A549 (cell line): ENCODE measurements around the gene PXT1. TPM values are rescaled to one million over a fixed set of nuclear protein-coding genes. Genes with fewer than 3 reads are reported as not detected.

Experiments used
- ATAC-seq, 2 experiments: fragments of 200-7000 bp in 1 of 2; fragments of >200 bp in 1 of 2; cut with Nextera tagmentation in 1 of 2; cut with Tn5 transposase in 1 of 2; 3 replicates each; pipeline versions ENCODE4 v1.8.0 to v1.9.1; 2018 to 2020; ENCODE audit warnings: mild to moderate bottlenecking in 1 of 2, moderate library complexity in 1 of 2
- CTCF ChIA-PET: fragments of 300-600 bp; sonication (Branson Sonifier 250); formaldehyde crosslinking; extraction: SDS; loops from one replicate; lab custom pipeline; 2021; ENCODE audit warnings: antibody characterized with exemption, inconsistent platforms; lab: Yijun Ruan, JAX
- POLR2A ChIA-PET: fragments of 350-600 bp; formaldehyde crosslinking; extraction: SDS; loops from one replicate; lab custom pipeline; 2021; ENCODE audit warnings: antibody characterized with exemption, inconsistent platforms; lab: Yijun Ruan, JAX
- DNase-seq, 2 experiments: peaks; one replicate each; pipeline versions ENCODE4 v3.0.0 to v3.0.0-alpha.2; 2011 to 2016; ENCODE audit warnings: low read depth in 1 of 2, low spot score in 1 of 2
- FAIRE-seq: peaks from 2 replicates; lab custom pipeline; 2011; peaks lifted over from hg19 to GRCh38; lab: Jason Lieb, UNC
- H3K27ac ChIP-seq, 2 experiments: fragments of >200 bp; sonication (Bioruptor Twin); formaldehyde crosslinking; 3 replicates each; pipeline ENCODE4 v1.5.1; 2016 to 2017
- H3K4me1 ChIP-seq: fragments of >200 bp; sonication (Bioruptor Twin); formaldehyde crosslinking; 3 replicates; pipeline ENCODE4 v1.6.1; 2016
- H3K4me2 ChIP-seq: fragments of >200 bp; sonication (Bioruptor Twin); formaldehyde crosslinking; 3 replicates; pipeline ENCODE4 v1.6.1; 2016
- H3K4me3 ChIP-seq: fragments of >200 bp; sonication (Bioruptor Twin); formaldehyde crosslinking; 3 replicates; pipeline ENCODE4 v1.5.1; 2016
- H3K9me3 ChIP-seq: fragments of >200 bp; sonication (Bioruptor Twin); formaldehyde crosslinking; 3 replicates; pipeline ENCODE4 v1.6.1; 2016
- ATOH8 ChIP-seq: fragments of 250-450 bp; sonication (Bioruptor Pico); IDR thresholded peaks from 2 replicates; pipeline ENCODE4 v1.5.0; 2020; ENCODE audit warnings: low read depth, mild to moderate bottlenecking, moderate library complexity
- BHLHE40 ChIP-seq: IDR thresholded peaks from 2 replicates; pipeline ENCODE4 v1.6.1; 2012; ENCODE audit warnings: low read depth, low read length, inconsistent platforms
- CBX8 ChIP-seq: fragments of 200-600 bp; sonication (generic); IDR thresholded peaks from 2 replicates; pipeline ENCODE4 v1.6.1; 2016
- CHD2 ChIP-seq: fragments of 150-350 bp; IDR thresholded peaks from 2 replicates; pipeline ENCODE4 v1.6.1; 2014; ENCODE audit warnings: low read length; ENCODE audit not compliant: partially characterized antibody
- CHD4 ChIP-seq: fragments of 200-600 bp; sonication (generic); IDR thresholded peaks from 2 replicates; pipeline ENCODE4 v1.6.1; 2016; ENCODE audit warnings: antibody characterized with exemption, mild to moderate bottlenecking, borderline replicate concordance
- EHF ChIP-seq: fragments of 250-450 bp; sonication (Bioruptor Pico); IDR thresholded peaks from 2 replicates; pipeline ENCODE4 v1.5.0; 2020; ENCODE audit warnings: mild to moderate bottlenecking
- EHMT2 ChIP-seq: fragments of 200-600 bp; sonication (generic); IDR thresholded peaks from 2 replicates; pipeline ENCODE4 v1.6.1; 2016; ENCODE audit warnings: antibody characterized with exemption, low read depth, mild to moderate bottlenecking, moderate library complexity
- GATA3 ChIP-seq: IDR thresholded peaks from 2 replicates; pipeline ENCODE4 v1.6.1; 2012; ENCODE audit warnings: borderline replicate concordance
- HDAC2 ChIP-seq: fragments of 200-600 bp; sonication (generic); IDR thresholded peaks from 2 replicates; pipeline ENCODE4 v1.6.1; 2016
- HES2 ChIP-seq: fragments of >200 bp; sonication (Bioruptor Twin); formaldehyde crosslinking; IDR thresholded peaks from 2 replicates; pipeline ENCODE4 v1.6.1; 2016
- HEYL ChIP-seq: fragments of 250-450 bp; sonication (Bioruptor Pico); IDR thresholded peaks from 2 replicates; pipeline ENCODE4 v1.8.0; 2021; ENCODE audit warnings: mild to moderate bottlenecking, moderate library complexity
- HMGXB4 ChIP-seq: fragments of 250-450 bp; sonication (Bioruptor Pico); IDR thresholded peaks from 2 replicates; pipeline ENCODE4 v1.5.0; 2021; ENCODE audit warnings: mild to moderate bottlenecking, moderate library complexity, borderline replicate concordance
- HOXB13 ChIP-seq: fragments of 250-450 bp; sonication (Bioruptor Pico); IDR thresholded peaks from 2 replicates; pipeline ENCODE4 v1.5.0; 2020; ENCODE audit warnings: low read depth, mild to moderate bottlenecking, moderate library complexity
- HOXB5 ChIP-seq: fragments of 250-450 bp; sonication (Bioruptor Pico); IDR thresholded peaks from 2 replicates; pipeline ENCODE4 v1.5.0; 2020; ENCODE audit warnings: mild to moderate bottlenecking, moderate library complexity
- JUN ChIP-seq, 2 experiments: fragments of >200 bp; sonication (Bioruptor Twin); formaldehyde crosslinking; IDR thresholded peaks; 2 replicates in 1 of 2; 3 replicates in 1 of 2; pipeline ENCODE4 v1.6.1; 2016 to 2017
- JUNB ChIP-seq: fragments of >200 bp; sonication (Bioruptor Twin); formaldehyde crosslinking; IDR thresholded peaks from 2 replicates; pipeline ENCODE4 v1.6.1; 2016
- KDM1A ChIP-seq: fragments of 200-600 bp; sonication (generic); IDR thresholded peaks from 2 replicates; pipeline ENCODE4 v1.6.1; 2016; ENCODE audit warnings: low read depth, mild to moderate bottlenecking
- MAFK ChIP-seq: fragments of 450-650 bp; IDR thresholded peaks from 2 replicates; pipeline ENCODE4 v1.6.1; 2014; ENCODE audit not compliant: partially characterized antibody
- MAZ ChIP-seq: fragments of 150-350 bp; IDR thresholded peaks from 2 replicates; pipeline ENCODE4 v1.6.1; 2014; ENCODE audit warnings: antibody characterized with exemption, low read depth, low read length, borderline replicate concordance
- NFE2L2 ChIP-seq: fragments of 150-350 bp; conservative IDR thresholded peaks from 2 replicates; pipeline ENCODE4 v1.6.1; 2014; ENCODE audit warnings: low read length
- NR3C1 ChIP-seq: fragments of >200 bp; sonication (Bioruptor Twin); formaldehyde crosslinking; IDR thresholded peaks from 3 replicates; pipeline ENCODE4 v1.6.1; 2017
- PBX3 ChIP-seq: IDR thresholded peaks from 2 replicates; pipeline ENCODE4 v1.6.1; 2012
- POLR2A ChIP-seq: IDR thresholded peaks from 2 replicates; pipeline ENCODE4 v1.6.1; 2012; ENCODE audit warnings: mild to moderate bottlenecking, low read length
- RAD21 ChIP-seq, 2 experiments: fragments of >200 bp in 1 of 2; sonication (Bioruptor Twin) in 1 of 2; formaldehyde crosslinking in 1 of 2; IDR thresholded peaks in 1 of 2; conservative IDR thresholded peaks in 1 of 2; 2 replicates in 1 of 2; 3 replicates in 1 of 2; pipeline ENCODE4 v1.6.1; 2012 to 2018; ENCODE audit warnings: inconsistent platforms in 1 of 2
- RNF2 ChIP-seq: fragments of 200-600 bp; sonication (generic); IDR thresholded peaks from 2 replicates; pipeline ENCODE4 v1.6.1; 2016; ENCODE audit warnings: low read depth, mild to moderate bottlenecking, antibody characterized with exemption, moderate library complexity, borderline replicate concordance
- SMC3 ChIP-seq: fragments of >200 bp; sonication (Bioruptor Twin); formaldehyde crosslinking; IDR thresholded peaks from 3 replicates; pipeline ENCODE4 v1.6.1; 2018; ENCODE audit warnings: inconsistent platforms
- TFCP2L1 ChIP-seq: fragments of 250-450 bp; sonication (Bioruptor Pico); IDR thresholded peaks from 2 replicates; pipeline ENCODE4 v1.5.0; 2021; ENCODE audit warnings: mild to moderate bottlenecking
- ZC3H11A ChIP-seq: fragments of 450-650 bp; IDR thresholded peaks from 2 replicates; pipeline ENCODE4 v1.6.1; 2014; ENCODE audit warnings: antibody characterized with exemption, mild to moderate bottlenecking
- ZNF302 ChIP-seq: fragments of 250-450 bp; sonication (Bioruptor Pico); IDR thresholded peaks from 2 replicates; pipeline ENCODE4 v1.9.0; 2021; ENCODE audit warnings: inconsistent platforms, mild to moderate bottlenecking, moderate library complexity
- ZSCAN20 ChIP-seq: fragments of 250-450 bp; sonication (Bioruptor Pico); IDR thresholded peaks from 2 replicates; pipeline ENCODE4 v1.8.0; 2022; ENCODE audit warnings: mild to moderate bottlenecking, moderate library complexity
- WGBS: methylation state at CpG from one replicate; pipeline ENCODE4 v1.1.6; 2017; ENCODE audit errors: missing lambda C conversion rate; 5-methylcytosine and 5-hydroxymethylcytosine counted together
- polyA plus RNA-seq, 4 experiments: library from polyadenylated mRNA; depleted of rRNA in 3 of 4; stranded (reverse); fragments of >200 nt; fragmentation: RNase III in 1 of 4; extraction: RNeasy Plus Mini Kit Qiagen cat#74134 plus additional on column Dnase treatment in 1 of 4; gene quantifications; 2 replicates in 3 of 4; 3 replicates in 1 of 4; pipeline ENCODE4 v1.2.3, GENCODE V29; 2011 to 2017

PXT1 gene
- polyA plus RNA-seq, 2 of the 4 experiments (the other 2 are of a cell fraction), result not detected

- DNase-seq, result no peak
- H3K4me1 ChIP-seq, result peaks cover 6% of the 10 kb centered on the region; the same call in 2 of the 3 replicates
- no peak overlapping the region for H3K27ac ChIP-seq
- 35% methylated on average over 1 of the region's 1 CpG for WGBS
- CTCF ChIA-PET, result no interaction called here
- no peak for TF ChIP-seq HOXB5 (CRISPR knock-in tag)
- TF ChIP-seq EHMT2, result no peak
- no peak for TF ChIP-seq SMC3
- no peak for TF ChIP-seq ZNF302 (CRISPR knock-in tag)
- TF ChIP-seq ZC3H11A, result no peak
- no peak for TF ChIP-seq ATOH8 (CRISPR knock-in tag)
- TF ChIP-seq GATA3, result no peak
- no peak for TF ChIP-seq HOXB13 (CRISPR knock-in tag)
- TF ChIP-seq RAD21 (conservative IDR thresholded peaks at IDR 0.05 in 1 of 2, IDR thresholded peaks at IDR 0.05 in 1 of 2), result no peak
- TF ChIP-seq NR3C1, result no peak
- TF ChIP-seq HEYL (CRISPR knock-in tag), result no peak
- no peak for TF ChIP-seq JUNB
- TF ChIP-seq CBX8, result no peak
- TF ChIP-seq RNF2, result no peak
- TF ChIP-seq HMGXB4 (CRISPR knock-in tag), result no peak
- TF ChIP-seq TFCP2L1 (CRISPR knock-in tag), result no peak
- no peak for TF ChIP-seq ZSCAN20 (CRISPR knock-in tag)
- no peak for TF ChIP-seq MAFK
- TF ChIP-seq NFE2L2, result no peak
- TF ChIP-seq HES2, result no peak
- TF ChIP-seq, all 56 proteins: peak for 0
- POLR2A ChIA-PET, result no interaction called here
- no peaks in the 10 kb centered on the region for H3K9me3 ChIP-seq
- no peak overlapping the region for H3K4me3 ChIP-seq
- ATAC-seq (no peak), FAIRE-seq (no peak)
- H3K4me2 ChIP-seq, result no peak overlapping the region
Measured at GRCh38 chr6:36419310-36419709, 23.3 kb downstream of the PXT1 start.

GRCh38 chr6:36418558-36418957, 24.1 kb downstream of the PXT1 start:
- Histone ChIP-seq H3K4me1 (peaks cover 3% of the 10 kb centered on the region; the same call in 2 of the 3 replicates), H3K4me2 (no peak overlapping the region), H3K4me3 (no peak overlapping the region), H3K9me3 (no peaks in the 10 kb centered on the region), H3K27ac (no peak overlapping the region)
- 51% methylated on average over 3 of the region's 3 CpGs for WGBS
- ATAC-seq, result no peak
- no peak for FAIRE-seq
- no peak for DNase-seq
- TF ChIP-seq BHLHE40, result no peak
- TF ChIP-seq HMGXB4 (CRISPR knock-in tag), result no peak
- no peak for TF ChIP-seq POLR2A
- no peak for TF ChIP-seq CHD2
- TF ChIP-seq PBX3, result no peak
- TF ChIP-seq HOXB5 (CRISPR knock-in tag), result no peak
- no peak for TF ChIP-seq EHMT2
- TF ChIP-seq MAZ, result no peak
- TF ChIP-seq CHD4, result no peak
- TF ChIP-seq HDAC2, result no peak
- TF ChIP-seq JUN (IDR thresholded peaks at IDR 0.05), result no peak
- no peak for TF ChIP-seq KDM1A
- TF ChIP-seq EHF (CRISPR knock-in tag), result no peak
- ChIA-PET CTCF (no interaction called here), POLR2A (no interaction called here)
